Measurements from ENCODE around the gene DDIT4. TPM values are rescaled to one million over a fixed set of nuclear protein-coding genes. Genes with fewer than 3 reads are reported as not detected.
"Not testable (repeated sequence)": the region's sequence is repeated elsewhere in the genome, so short reads cannot be mapped to it uniquely, and the experiment has no call there.

DDIT4 gene
- polyA plus RNA-seq, 1 donor, result 65.6 TPM

DNA sequence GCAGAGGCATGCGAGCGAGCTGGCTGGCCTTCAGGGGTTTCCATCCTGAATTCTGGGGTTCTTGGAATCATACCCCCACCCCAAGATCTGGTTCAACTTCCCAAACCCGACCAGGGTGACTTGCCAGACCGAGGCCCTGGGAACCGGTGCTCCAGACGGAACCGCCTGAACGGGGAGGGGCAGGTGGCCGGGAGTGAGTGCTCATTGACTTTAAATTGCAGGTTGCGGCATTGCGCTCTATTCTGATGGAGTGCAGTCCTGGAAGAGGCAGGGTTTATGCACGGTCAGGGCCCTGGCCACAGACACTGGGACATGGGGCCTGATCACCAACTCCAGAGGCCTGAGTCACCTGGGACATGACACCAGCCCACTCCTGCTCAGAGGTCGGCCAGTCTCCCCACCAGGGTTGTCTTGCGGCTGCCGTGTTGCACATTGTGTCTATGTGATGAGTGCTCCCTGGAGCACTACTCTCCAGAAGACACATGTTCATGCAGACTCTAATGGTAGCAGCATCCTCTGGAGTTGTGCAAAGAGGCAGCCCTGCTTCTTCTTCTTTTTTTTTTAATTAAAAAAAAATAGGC, 5.8 kb upstream of the DDIT4 start:
- no peak for DNase-seq (ENCODE audit: low read depth)

DNA sequence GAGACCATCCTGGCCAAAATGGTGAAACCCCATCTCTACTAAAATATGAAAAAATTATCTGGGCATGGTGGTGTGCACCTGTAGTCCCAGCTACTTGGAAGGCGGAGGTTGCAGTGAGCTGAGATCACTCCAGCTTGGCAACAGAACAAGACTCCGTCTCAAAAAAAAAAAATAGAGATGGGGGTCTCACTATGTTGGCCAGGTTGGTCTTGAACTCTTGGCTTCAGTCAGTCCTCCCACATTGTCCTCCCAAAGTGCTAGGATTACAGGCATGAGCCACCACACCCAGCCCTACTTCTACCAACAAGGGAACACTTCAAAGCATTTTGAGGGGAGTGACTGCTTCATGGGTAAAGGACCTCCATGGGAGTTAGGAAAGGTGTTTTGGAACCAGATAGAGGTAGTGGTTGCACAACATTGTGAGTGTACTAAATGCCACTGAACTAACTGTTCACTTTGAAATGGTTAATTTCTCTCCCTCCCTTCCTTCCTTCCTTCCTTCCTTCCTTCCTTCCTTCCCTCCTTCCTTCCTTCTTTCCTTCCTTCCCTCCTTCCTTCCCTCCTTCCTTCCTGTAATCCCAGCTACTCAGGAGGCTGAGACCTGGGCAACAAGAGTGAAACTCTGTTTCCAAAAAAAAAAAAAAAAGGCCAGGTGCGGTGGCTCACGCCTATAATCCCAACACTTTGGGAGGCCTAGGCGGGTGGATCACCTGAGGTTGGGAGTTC, 5.1 kb upstream of the DDIT4 start:
- not testable (repeated sequence) for DNase-seq (ENCODE audit: low read depth)

DNA sequence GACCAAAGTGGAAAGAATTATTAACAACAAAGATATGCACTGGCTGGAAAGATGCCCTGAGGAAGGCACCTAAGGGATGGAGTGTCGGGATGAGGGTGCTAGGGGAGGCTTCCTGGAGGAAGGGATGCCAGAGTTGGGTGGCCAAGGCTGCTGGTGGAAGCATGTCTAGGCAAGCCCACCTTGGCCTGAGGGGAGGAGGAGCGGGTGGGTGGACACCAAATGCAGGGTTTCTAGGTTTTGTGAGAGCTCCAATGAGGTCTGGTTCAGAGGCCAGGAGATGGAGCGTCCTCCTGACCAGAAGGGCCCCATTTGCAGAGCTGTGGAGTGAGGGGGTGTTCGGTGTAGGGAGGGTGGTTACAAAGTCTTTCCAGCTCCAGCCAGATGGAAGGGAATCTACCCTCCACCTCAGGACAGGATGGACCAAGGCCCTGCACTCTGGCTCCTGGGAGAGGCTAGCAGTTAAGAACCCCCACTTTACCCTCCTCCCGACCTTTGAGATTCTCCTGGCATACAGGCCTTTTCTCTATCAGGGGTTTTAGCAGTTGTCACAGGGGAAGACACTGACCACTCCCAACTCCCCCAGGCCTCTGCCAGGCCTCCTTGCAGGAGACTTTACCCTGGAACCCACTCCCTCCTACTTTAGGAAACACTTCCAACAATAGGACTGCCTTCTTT, 3.0 kb upstream of the DDIT4 start:
- DNase-seq (ENCODE audit: low read depth), result no peak

DNA sequence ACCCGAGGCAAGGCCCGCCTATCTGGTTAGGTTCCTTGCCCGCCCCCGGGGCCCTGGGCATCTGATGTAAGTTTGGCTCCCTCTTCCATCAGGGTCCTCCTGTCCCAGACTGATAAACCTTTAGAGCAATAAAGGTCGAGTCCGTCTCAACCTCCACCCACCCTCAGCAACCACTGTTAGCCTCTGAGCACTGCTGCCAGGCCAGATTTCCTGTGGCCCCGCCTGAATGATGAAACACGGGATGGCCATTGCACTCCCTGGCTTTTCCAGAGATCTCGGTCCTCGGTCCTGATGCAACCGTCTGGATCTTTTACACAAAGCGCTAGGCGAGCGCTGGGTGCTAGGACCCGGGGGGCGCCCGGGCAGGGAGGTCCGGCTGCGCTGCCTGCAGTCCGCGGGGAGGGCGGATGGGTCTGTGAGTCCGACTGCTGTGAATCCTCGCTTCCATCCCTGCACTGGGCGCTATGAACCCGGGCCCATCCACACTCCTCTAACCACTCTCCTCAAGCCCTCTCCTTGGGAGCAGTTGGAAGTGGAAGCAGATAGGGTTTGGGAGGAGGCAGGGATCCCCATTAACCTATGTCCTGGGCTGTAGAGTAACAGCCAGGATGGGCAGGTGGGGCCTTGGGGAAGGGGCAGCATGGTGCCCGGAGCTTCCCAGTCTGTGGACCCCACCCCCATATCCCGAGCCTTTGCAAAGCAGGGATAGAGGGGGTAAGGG, 875 bp upstream of the DDIT4 start:
- peak; percentile 74 for DNase-seq (ENCODE audit: low read depth)

DNA sequence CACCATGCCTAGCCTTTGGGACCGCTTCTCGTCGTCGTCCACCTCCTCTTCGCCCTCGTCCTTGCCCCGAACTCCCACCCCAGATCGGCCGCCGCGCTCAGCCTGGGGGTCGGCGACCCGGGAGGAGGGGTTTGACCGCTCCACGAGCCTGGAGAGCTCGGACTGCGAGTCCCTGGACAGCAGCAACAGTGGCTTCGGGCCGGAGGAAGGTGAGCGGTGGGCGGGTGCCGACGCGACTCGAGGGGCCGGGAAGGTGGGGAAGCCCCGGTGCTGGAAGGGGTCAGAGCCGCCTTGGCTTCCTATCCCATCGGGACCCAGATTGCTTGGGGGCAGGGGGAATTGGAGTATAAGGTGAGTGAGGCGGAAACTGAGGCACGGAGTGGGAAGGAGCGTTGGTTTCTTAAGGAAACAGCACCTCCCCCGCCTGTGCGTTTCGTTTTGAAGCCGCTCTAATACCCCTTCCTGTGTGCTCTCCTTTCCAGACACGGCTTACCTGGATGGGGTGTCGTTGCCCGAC, 547 bp downstream of the DDIT4 start:
- no peak for DNase-seq (ENCODE audit: low read depth)

DNA sequence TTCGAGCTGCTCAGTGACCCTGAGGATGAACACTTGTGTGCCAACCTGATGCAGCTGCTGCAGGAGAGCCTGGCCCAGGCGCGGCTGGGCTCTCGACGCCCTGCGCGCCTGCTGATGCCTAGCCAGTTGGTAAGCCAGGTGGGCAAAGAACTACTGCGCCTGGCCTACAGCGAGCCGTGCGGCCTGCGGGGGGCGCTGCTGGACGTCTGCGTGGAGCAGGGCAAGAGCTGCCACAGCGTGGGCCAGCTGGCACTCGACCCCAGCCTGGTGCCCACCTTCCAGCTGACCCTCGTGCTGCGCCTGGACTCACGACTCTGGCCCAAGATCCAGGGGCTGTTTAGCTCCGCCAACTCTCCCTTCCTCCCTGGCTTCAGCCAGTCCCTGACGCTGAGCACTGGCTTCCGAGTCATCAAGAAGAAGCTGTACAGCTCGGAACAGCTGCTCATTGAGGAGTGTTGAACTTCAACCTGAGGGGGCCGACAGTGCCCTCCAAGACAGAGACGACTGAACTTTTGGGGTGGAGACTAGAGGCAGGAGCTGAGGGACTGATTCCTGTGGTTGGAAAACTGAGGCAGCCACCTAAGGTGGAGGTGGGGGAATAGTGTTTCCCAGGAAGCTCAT, 1.1 kb downstream of the DDIT4 start:
- no peak for DNase-seq (ENCODE audit: low read depth)

DNA sequence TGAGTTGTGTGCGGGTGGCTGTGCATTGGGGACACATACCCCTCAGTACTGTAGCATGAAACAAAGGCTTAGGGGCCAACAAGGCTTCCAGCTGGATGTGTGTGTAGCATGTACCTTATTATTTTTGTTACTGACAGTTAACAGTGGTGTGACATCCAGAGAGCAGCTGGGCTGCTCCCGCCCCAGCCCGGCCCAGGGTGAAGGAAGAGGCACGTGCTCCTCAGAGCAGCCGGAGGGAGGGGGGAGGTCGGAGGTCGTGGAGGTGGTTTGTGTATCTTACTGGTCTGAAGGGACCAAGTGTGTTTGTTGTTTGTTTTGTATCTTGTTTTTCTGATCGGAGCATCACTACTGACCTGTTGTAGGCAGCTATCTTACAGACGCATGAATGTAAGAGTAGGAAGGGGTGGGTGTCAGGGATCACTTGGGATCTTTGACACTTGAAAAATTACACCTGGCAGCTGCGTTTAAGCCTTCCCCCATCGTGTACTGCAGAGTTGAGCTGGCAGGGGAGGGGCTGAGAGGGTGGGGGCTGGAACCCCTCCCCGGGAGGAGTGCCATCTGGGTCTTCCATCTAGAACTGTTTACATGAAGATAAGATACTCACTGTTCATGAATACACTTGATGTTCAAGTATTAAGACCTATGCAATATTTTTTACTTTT, 1.8 kb downstream of the DDIT4 start:
- DNase-seq (ENCODE audit: low read depth), result no peak

DNA sequence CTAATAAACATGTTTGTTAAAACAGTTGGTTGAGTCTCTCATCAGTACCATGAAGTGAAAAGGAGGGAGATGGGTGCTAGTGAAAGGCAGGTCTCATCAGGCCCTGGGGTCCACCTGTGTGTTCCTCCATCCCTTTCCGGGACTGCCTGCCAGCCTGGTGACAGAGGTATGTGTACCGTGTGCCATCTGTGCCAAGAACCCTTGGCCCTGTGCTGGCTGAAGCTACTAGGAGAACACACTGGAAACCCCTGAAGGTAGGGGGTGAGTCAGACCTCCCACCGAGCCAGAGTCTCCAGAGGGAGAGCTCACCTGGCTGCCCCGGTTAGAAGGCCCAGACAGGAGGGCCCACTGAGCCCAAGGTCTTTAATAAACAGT, 2.3 kb downstream of the DDIT4 start:
- DNase-seq (ENCODE audit: low read depth), result no peak

DNA sequence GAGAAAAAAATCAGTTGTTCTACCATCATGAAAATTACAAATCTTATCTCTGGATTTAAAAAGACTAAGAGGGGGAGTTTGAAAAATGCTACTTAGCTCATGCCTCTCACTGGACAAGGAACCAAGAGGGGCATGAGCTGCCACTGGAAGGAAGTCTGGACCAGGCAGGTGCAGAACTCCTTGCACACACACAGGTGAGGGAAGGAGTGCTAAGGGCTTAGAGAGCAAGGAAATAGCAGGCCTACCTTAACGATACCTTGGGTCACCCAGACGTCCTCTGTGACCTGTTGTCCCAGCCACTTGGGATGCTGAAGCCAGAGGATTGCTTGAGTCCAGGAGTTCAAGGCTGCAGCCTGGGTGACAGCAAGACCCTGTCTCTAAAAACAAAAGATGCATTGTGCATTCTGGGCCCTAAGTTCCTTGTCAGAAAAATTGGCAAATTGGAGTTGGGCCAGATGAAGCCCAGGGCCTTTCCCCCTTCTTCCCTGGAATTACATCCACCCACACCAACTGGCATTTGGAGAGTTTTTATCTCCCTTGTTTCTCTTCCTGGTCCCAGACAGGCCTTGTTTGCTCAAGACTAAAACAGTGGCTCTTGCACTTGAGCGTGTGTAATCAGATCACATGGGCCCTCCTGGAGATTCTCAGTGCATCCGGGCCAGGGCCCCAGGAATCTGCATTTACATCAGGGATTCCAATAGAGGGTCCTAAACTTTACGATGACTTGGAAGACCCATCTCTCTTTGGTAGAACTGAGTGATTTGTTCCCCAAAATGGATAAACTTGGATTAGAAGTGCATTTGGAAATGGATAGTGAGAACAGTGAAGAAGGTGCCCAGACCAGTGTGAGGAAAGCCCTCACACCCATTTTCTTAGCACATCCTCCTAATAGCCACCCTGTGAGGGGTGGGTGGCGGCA, 3.0 kb downstream of the DDIT4 start:
- no peak for DNase-seq (ENCODE audit: low read depth)

DNA sequence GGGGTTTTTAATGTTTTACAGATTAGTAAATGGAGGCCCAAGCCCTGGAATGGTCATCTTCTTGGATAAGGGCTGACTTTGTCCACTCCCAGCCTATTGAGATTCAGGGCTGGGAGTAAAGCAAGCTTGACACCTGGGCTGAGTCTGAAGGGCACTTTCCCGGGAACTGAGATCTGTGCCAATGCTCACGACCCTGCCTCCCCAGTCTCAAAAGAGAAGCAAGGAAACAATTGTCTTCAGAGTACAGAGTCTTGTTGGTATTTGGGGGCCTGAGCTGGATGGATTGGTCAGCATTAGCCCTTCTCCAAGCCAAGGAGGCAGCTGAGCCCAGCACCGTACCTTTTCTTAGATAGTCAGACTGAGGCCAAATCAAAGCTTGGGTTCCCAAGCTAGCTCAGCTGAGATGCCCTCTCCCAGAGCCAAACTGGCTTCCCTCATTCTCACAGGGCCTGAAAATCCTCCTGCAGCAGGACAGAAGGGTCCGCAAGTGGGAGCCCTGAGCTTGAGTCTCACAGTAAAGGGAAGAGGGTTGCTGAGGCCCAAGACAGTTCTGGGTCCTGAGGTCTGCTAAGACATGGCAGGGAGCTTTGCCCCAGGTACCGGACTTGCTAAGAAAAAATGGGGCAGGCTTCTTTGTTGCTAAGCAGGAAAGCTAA, 3.7 kb downstream of the DDIT4 start:
- no peak for DNase-seq (ENCODE audit: low read depth)

DNA sequence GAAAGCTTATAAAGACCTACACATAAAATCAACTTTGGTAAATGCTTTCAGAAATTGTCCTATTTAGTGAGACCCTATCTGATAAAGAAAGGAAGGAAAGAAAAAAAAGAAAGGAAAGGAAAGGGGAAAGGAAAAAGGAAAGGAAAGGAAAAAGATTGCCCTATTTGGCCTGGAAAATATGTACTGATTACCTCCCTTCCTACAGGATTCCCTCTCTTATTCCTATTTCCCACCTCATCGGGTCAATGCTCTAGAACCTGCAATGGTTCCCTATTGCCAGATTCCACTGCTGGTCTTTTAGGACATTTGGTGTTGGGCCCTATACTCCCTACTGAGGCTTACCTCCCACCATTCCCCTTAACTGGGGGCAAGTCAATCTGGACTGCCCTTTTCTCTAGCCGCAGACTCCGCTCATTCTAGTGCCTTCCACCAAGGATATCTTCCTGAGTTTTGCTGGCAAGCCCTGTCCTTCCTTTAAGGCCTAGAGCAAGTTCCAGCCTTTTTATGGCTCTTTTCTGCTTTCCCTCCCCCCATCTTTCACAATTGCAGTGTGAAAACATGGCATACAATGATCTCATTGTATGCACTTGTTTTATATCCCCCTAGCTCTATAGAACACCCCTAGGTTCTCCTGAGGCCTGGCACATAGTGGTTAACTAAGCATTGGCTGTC, 4.4 kb downstream of the DDIT4 start:
- DNase-seq (ENCODE audit: low read depth), result no peak

DNA sequence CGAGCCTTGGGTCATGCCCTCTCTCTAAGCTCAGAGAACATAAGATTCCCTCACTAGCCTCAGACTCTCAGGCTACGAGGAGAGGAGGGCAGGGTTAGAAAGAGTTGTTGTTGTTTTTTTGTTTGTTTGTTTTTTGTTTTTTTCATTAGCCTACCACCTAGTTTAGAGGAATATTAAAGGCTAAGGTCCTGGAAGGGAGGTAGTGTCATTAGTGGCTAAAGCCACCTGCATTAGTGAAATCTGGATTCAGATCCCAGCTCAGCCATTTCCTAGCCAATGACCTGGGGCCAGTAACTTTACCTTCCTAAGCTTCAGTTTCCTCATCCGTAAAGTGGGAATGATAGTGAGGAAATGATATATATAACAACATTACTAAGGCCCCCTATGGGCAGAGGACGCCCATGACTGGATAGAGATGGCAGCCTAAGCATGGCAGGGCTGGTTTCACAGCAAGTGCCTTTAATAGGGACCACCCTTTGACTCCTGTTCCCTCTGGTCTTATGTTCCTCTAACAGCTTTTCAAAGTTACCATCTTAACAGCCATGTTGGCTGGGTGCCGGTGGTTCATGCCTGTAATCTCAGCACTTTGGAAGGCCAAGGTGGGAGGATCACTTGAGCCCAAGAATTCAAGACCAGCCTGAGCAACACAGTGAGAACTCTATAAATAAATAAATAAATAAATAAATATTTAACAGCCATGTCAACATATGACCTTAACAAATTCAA, 5.1 kb downstream of the DDIT4 start:
- no peak for DNase-seq (ENCODE audit: low read depth)

DNA sequence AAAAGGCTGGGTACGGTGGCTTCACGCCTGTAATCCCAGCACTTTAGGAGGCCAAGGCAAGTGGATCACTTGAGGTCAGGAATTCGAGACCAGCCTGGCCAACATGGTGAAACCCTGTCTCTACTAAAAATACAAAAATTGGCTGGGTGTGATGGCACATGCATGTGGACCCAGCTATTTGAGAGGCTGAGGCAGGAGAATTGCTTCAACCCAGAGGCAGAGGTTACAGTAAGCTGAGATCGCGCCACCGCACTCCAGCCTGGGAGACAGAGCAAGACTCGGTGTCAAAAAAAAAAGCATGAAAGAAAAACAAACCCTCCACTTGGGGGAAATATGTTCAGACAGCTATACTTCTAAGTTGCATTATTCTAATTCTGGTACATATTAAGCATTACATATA, 5.9 kb downstream of the DDIT4 start:
- DNase-seq (ENCODE audit: low read depth), result not testable (repeated sequence)

DNA sequence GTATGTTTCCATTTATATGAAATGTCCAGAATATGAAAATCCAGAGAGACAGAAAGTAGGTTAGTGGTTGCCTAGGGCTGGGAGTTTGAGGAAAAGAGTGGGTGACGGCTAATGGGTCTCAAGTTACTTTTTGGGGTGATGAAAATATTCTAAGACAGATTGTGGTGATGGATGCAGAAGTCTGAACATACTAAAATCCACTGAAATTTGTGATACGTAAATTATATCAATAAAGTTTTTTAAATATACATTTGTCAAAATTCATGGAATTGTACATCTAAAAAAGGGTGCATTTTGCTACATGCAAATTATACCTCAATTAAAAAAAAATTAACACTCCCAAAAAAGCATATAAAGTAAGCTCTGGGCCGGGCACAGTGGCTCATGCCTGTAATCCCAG, 9.4 kb downstream of the DDIT4 start:
- no peak for DNase-seq (ENCODE audit: low read depth)

DNA sequence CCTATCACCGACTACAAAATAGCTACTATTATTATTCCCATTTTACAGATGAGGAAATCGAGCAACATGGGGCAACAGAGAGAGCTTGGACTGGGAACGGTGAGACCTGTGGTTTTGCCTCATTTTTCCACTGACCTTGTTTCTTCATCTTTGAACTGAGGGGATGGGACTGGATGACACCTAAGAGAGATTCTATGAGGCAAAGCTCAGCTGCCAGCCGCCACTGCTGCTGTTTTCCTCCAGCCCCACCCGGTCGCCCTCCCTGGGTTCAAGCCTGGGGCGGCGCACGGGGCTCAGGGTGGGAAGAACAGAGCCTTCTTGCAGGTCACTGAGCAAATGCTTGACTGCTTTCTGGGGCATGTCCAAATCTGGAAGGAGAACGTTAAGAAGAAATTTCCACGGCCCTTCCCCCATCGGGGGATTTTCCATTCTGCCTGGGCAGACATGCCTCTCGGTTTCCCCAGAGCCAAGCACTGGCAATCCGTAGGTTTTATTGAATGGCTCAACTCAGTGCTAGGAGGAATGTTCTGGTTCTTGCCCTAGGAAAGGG, 12.3 kb downstream of the DDIT4 start:
- no peak for DNase-seq (ENCODE audit: low read depth)

DNA sequence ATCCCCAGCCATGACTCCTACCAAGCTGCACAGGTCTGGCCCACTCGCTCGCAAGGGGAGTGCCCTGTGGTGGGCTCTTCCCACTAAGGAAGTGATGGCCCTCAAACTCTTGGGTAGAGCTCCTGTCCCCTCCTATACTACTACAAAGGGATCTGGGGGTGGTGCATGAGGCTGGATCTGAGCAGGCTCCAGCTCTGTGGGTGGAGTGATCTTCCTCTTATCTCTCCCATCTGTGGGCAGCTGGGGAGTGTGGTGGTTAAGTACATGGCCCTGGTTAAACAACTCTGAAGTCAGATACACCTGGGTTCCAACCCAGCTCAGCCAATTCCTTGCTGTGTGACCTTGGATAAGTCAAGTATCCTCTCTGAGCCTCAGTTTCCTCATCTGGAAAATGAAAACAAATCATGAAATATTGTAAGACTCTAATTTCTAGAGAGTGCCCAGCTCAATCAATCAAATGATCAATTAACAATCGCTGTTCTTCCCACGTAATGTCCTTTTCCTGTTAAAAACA, 17.4 kb downstream of the DDIT4 start:
- no peak for DNase-seq (ENCODE audit: low read depth)

DNA sequence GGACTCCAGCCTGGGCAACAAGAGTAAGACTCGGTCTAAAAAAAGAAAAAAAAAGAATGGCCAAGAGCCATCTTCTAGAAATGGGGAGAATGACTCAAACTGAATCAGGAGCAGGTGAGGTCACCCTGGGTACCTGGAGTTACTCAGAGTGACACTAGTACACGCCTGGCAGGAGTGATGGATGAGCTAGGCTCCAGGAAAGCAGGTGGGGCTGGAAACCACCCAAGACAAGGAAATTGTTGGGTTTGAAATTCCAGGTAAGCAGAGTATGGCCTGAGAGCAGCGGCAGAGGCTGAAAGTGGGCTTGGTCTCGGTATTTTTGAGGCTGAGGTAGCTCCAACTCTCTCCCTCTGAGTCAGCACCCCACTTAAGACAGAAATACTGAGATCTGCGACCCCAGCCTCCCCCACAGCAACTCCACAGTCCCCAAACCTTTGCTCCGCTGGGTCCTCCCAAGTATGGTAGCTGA, 18.5 kb downstream of the DDIT4 start:
- DNase-seq (ENCODE audit: low read depth), result no peak
